A673 (cell line): Measurements from ENCODE around the gene TACC2. TPM values are rescaled to one million over a fixed set of nuclear protein-coding genes. Genes with fewer than 3 reads are reported as not detected.
A peak's percentile ranks its signal among the peaks of the same experiment; 100 is the strongest.

Source experiments
- BruUV-seq: library from RNA; stranded (reverse); fragments of 400-500 nt; replicated peaks from 2 replicates; lab custom pipeline; 2021; lab: Mats Ljungman, UMichigan
- CTCF ChIA-PET: fragments of 300-600 bp; sonication (Branson Sonifier 250); formaldehyde crosslinking; loops from one replicate; lab custom pipeline; 2022; ENCODE audit warnings: antibody characterized with exemption; lab: Charles Lee
- POLR2A ChIA-PET: fragments of 300-600 bp; sonication (Branson Sonifier 250); formaldehyde crosslinking; loops from one replicate; lab custom pipeline; 2022; ENCODE audit warnings: antibody characterized with exemption; ENCODE audit not compliant: low non-redundant PET; lab: Charles Lee
- DNase-seq: peaks from one replicate; pipeline ENCODE4 v3.0.0-alpha.2; 2015; ENCODE audit warnings: low spot score
- H3K27ac ChIP-seq: fragments of 200-600 bp; sonication (generic); 2 replicates; pipeline ENCODE4 v1.5.1; 2016; ENCODE audit warnings: mixed run types, low read depth, mild to moderate bottlenecking, mixed read lengths, antibody characterized with exemption, low read length; ENCODE audit not compliant: poor library complexity, severe bottlenecking
- H3K27me3 ChIP-seq: fragments of 200-600 bp; sonication (generic); replicated peaks from 2 replicates; pipeline ENCODE4 v1.6.1; 2017; ENCODE audit warnings: mixed run types, low read depth, mild to moderate bottlenecking, mixed read lengths, antibody characterized with exemption, low read length; ENCODE audit not compliant: insufficient read depth, poor library complexity
- H3K36me3 ChIP-seq: fragments of 200-600 bp; sonication (generic); 2 replicates; pipeline ENCODE4 v1.6.1; 2016; ENCODE audit warnings: mixed run types, mild to moderate bottlenecking, mixed read lengths, antibody characterized with exemption, low read length; ENCODE audit not compliant: insufficient read depth, poor library complexity, severe bottlenecking
- H3K4me1 ChIP-seq: fragments of 200-600 bp; sonication (generic); 2 replicates; pipeline ENCODE4 v1.6.1; 2017; ENCODE audit warnings: mixed run types, mild to moderate bottlenecking, mixed read lengths, antibody characterized with exemption, low read length; ENCODE audit not compliant: insufficient read depth, poor library complexity, severe bottlenecking
- H3K4me3 ChIP-seq: fragments of 200-600 bp; sonication (generic); 2 replicates; pipeline ENCODE4 v1.5.1; 2016; ENCODE audit warnings: low read depth, mixed run types, mild to moderate bottlenecking, mixed read lengths, low read length; ENCODE audit not compliant: poor library complexity, severe bottlenecking
- H3K9me3 ChIP-seq: fragments of 200-600 bp; sonication (generic); 2 replicates; pipeline ENCODE4 v1.6.1; 2016; ENCODE audit warnings: mixed run types, low read depth, mild to moderate bottlenecking, mixed read lengths, antibody characterized with exemption, low read length; ENCODE audit not compliant: poor library complexity, severe bottlenecking
- CTCF ChIP-seq: fragments of 300-800, 200-600 bp; sonication (generic); conservative IDR thresholded peaks from 2 replicates; pipeline ENCODE4 v1.5.1; 2017; ENCODE audit warnings: low read depth, mild to moderate bottlenecking, antibody characterized with exemption, low read length, moderate library complexity, mixed read lengths
- EZH2 ChIP-seq: fragments of 200-600 bp; sonication (generic); IDR thresholded peaks from 2 replicates; pipeline ENCODE4 v1.6.1; 2017; ENCODE audit warnings: borderline replicate concordance, low read depth, mild to moderate bottlenecking, mixed read lengths, antibody characterized with exemption, low read length; ENCODE audit not compliant: poor library complexity, severe bottlenecking
- intact Hi-C: fragments of 100-400 bp; cut with micrococcal nuclease; formaldehyde crosslinking; loops from one replicate; pipeline ENCODE4 v1.10.0; 2022; ENCODE audit not compliant: unreplicated experiment
- total RNA-seq: library from RNA; stranded (reverse); gene quantifications from 2 replicates; pipeline ENCODE4 v1.2.3, GENCODE V29; 2021

Gene TACC2
- total RNA-seq, 1 experiment from 2014 or later: 0.62 TPM

GRCh38 chr10:122053314-122053713, 64.4 kb downstream of the TACC2 start:
- Histone ChIP-seq H3K27ac (no peak overlapping the region), H3K4me1 (no peaks in the 10 kb centered on the region), H3K9me3 (no peaks in the 10 kb centered on the region), H3K4me3 (no peak overlapping the region), H3K36me3 (no peaks in the 10 kb centered on the region), H3K27me3 (no peaks in the 10 kb centered on the region)
- intact Hi-C loops: no loop called here
- DNase-seq: no peak
- CTCF ChIA-PET: no interaction called here
- POLR2A ChIA-PET: no interaction called here
- no peak for TF ChIP-seq CTCF
- TF ChIP-seq EZH2: no peak
- BruUV-seq: no TSS peak

GRCh38 chr10:122054048-122055025, 65.4 kb downstream of the TACC2 start:
- ChIA-PET CTCF (no interaction called here), POLR2A (no interaction called here)
- Histone ChIP-seq H3K9me3 (no peaks in the 10 kb centered on the region), H3K36me3 (no peaks in the 10 kb centered on the region), H3K27me3 (no peaks in the 10 kb centered on the region), H3K4me3 (no peak overlapping the region), H3K4me1 (no peaks in the 10 kb centered on the region), H3K27ac (no peak overlapping the region)
- intact Hi-C loops: no loop called here
- BruUV-seq: no TSS peak
- DNase-seq: peak; percentile 24
- TF ChIP-seq CTCF (peak; percentile 48; the same call in 1 of the 2 replicates), EZH2 (no peak)

- TF ChIP-seq CTCF (no peak), EZH2 (no peak)
- CTCF ChIA-PET: no interaction called here
- no TSS peak for BruUV-seq
- H3K4me1 ChIP-seq: no peaks in the 10 kb centered on the region
- no peak overlapping the region for H3K4me3 ChIP-seq
- POLR2A ChIA-PET: no interaction called here
- H3K27me3 ChIP-seq: no peaks in the 10 kb centered on the region
- H3K27ac ChIP-seq: no peak overlapping the region
- H3K36me3 ChIP-seq: no peaks in the 10 kb centered on the region
- no peaks in the 10 kb centered on the region for H3K9me3 ChIP-seq
- DNase-seq: no peak
- intact Hi-C loops: no loop called here
Observed at GRCh38 chr10:122055252-122055651, 66.3 kb downstream of the TACC2 start.
